LNCaP clone FGC (cell line): ENCODE measurements around the gene ZSWIM3.
A peak's percentile ranks its signal among the peaks of the same experiment; 100 is the strongest.
"Not testable (repeated sequence)": the region's sequence is repeated elsewhere in the genome, so short reads cannot be mapped to it uniquely, and the experiment has no call there.

Experiments used
- DNase-seq: peaks from one replicate; pipeline ENCODE4 v3.0.0-alpha.2; 2011; ENCODE audit warnings: low read depth
- H3K4me3 ChIP-seq: 2 replicates; pipeline ENCODE4 v1.5.1; 2011; ENCODE audit warnings: mild to moderate bottlenecking, low read depth, low read length, control low read depth
- CTCF ChIP-seq: IDR thresholded peaks from 2 replicates; pipeline ENCODE4 v1.5.1; 2012; ENCODE audit warnings: mild to moderate bottlenecking; ENCODE audit not compliant: control insufficient read depth, insufficient read depth; ENCODE audit errors: extremely low read depth

Gene ZSWIM3

GRCh38 chr20:45867819-45868176 is 10.4 kb downstream of the ZSWIM3 start:
- TF ChIP-seq CTCF, result no peak
- no peak overlapping the region for H3K4me3 ChIP-seq
- DNase-seq, result no peak

GRCh38 chr20:45872626-45873025 is 15.2 kb downstream of the ZSWIM3 start:
- peak; percentile 18 for DNase-seq

GRCh38 chr20:45873409-45874103 is 16.1 kb downstream of the ZSWIM3 start:
- no peak for TF ChIP-seq CTCF
- no peak overlapping the region for H3K4me3 ChIP-seq
- DNase-seq, result no peak

More at GRCh38 chr20:45872626-45873025, 15.2 kb downstream of the ZSWIM3 start:
- TF ChIP-seq CTCF, result no peak
- H3K4me3 ChIP-seq, result no peak overlapping the region

GRCh38 chr20:45874104-45874481 is 16.7 kb downstream of the ZSWIM3 start:
- H3K4me3 ChIP-seq, DNase-seq: not testable (repeated sequence)

GRCh38 chr20:45874576-45874975 is 17.2 kb downstream of the ZSWIM3 start:
- no peak overlapping the region for H3K4me3 ChIP-seq
- DNase-seq, result no peak
- TF ChIP-seq CTCF, result no peak

GRCh38 chr20:45878076-45878761 is 20.8 kb downstream of the ZSWIM3 start:
- TF ChIP-seq CTCF, result no peak
- DNase-seq, result no peak
- no peak overlapping the region for H3K4me3 ChIP-seq

GRCh38 chr20:45880988-45881788 is 23.8 kb downstream of the ZSWIM3 start, which contains the start of gene ZSWIM1:
Gene ZSWIM1, plus strand, starts transcription at chr20:45881227. Its CDS starts 1,366 bp downstream, at chr20:45882593.
- no peak for TF ChIP-seq CTCF
- H3K4me3 ChIP-seq, result peak within 1 kb of the TSS; percentile 79
- peak; percentile 97 for DNase-seq
